HUDEP-2 (cell line): ENCODE results near the gene SMOC1.

ENCODE experiments used
- DNase-seq, 76 experiments: peaks; one replicate each; lab custom pipeline; 2025; ENCODE audit not compliant: unreplicated experiment in 76 of 76; lab: John Stamatoyannopoulos, UW

The SMOC1 gene

DNA sequence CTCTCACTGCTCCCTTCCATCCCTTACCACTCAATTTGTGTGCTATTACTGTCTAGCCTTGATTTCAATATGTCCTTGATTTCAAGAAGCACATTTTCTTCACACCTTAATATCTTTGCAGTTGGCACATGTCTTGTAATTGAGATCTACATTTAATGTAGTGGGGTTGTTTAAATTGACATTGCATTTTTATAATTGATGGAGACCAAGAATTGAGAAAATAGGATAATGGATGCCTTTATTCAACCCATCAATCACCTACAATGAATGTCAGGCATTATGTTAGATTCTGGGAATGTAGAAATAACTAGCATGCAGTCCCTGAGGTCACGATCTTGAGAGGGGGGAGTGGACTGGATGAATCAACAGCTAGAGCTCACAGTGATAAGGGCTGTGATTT, 94.6 kb downstream of the SMOC1 start:
- DNase-seq = no peak

DNA sequence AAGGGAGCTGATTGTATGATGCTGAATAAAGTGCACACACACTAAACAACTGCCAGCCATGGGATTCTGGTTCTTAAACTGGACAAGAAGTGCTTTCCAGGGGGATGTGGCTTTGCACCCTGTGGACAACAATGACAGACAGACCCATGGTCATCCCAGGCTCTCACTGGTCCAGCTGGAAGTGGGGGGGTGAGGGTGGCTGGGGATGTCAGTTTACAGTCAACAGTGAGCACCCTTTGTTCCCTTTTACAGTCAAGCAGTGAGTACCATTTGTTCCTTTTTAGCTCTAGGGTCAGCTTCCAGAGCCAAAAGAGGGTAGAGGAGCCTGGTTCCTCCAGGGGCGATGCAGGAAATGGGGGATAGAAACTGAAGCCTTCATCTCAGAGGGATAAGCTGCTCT, 100.7 kb downstream of the SMOC1 start:
- no peak for DNase-seq

DNA sequence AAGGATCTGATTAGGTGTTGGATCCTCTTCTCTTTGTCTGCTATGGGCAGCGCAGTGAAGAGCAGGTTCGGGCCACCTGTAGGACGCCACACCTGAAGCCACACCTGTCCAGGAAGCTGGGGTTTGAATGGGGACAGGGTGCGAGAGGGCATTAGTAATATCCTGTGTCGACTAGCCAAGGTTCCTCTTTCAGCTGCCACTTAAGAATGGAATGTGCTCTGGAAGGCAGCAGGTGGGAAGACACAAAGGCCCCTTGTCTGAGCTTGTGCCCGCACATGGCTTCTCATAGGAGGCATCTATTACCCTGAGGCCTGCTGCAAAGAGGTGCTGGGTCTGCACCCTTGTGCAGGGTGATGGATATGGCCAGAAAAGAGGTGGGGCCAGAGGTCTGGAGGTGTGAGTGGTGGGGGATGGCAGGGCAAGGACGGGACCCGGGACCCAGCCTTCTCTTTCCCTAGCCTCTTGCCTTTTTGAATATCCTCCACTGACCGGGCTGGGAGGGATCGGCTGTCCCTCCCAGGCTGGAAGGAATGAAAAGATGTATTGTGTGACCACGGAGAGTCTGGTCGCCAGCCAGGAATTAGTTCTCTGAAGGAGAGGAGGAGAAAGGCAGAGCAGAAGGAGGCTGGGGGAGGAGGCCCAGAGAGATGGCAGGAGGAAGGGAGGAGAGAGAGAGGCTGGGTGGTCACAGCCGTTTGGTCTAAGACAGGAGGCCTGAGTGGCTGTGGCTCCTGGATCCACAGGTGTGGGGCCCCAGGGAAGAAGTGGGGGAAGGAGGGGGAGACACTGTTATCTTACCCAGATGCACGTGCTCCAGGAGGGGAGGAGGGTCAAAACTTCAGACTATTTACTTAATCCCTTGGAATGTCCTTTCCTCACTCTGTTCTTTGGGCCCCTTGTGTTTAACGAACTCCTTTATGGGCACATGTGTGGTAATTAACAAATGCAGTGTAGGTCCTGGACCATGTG, 101.5 kb downstream of the SMOC1 start:
- DNase-seq = no peak

DNA sequence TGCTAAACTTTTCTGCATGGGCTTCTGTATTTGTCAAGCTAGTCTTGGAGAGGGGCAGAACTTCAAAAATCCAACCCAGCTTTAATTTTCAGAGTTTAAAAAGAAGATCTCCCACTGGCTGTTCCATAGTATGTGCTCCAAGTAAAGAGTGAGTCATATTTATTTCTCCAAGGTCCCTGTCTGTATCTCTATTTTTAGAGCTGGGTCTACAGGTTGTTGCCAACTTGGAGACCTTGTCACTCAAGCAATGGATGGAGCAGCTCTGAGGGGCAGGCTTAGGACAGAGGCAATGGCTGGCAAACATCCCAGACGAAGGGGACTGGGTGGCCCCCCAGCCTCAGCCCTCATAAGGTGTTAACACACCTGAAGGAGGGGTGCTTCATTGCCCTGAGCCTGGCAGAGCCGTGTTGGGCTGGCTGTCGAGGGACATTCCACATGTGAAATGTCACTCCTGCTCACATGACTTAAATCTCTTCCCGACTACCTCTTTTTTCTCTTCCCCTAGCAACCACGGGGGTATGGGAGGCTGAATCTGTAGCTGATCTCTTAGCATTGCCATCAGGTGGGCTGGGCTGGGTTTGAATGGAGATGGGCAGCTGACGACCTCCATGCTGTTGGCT, 103.1 kb downstream of the SMOC1 start:
- DNase-seq = no peak

DNA sequence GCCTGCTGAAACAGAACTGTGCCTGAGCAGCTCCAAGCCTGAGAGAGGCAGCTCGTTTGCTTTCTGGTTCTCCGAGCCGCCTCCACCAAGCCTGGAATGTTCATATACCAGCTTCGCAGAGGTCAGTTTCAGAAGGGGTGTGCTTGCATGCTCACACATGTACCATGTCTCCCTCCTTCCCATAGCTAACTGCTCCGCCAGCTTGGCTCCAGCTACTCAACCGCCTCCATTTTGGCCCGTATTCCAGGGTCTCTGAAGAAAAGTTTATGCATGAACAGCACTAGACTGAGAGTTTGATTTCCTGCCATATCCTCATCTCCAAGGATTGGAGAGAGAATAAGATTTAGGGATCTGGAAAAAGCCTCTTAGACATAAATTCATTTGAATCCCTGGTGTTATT, 103.7 kb downstream of the SMOC1 start:
- no peak for DNase-seq

DNA sequence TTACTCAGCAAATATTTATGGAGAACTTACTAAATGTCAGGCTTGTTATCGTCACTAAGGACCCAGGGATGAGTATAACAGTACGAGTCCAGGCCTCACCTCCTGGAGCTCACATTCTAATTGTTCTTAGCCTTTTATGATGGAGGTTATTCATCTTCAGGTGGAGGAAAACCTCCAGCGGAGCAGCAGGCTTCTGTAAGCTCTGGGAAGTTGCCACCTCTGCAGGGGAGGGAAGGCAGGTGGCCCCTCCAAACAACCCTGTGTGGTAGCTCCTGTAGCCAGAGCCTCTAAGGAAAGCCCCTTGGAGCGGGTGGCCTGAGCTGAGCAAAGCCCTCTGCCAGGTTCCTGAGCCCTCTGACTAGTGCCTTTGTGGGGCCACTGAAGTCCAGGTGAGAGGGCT, 104.1 kb downstream of the SMOC1 start:
- no peak for DNase-seq

DNA sequence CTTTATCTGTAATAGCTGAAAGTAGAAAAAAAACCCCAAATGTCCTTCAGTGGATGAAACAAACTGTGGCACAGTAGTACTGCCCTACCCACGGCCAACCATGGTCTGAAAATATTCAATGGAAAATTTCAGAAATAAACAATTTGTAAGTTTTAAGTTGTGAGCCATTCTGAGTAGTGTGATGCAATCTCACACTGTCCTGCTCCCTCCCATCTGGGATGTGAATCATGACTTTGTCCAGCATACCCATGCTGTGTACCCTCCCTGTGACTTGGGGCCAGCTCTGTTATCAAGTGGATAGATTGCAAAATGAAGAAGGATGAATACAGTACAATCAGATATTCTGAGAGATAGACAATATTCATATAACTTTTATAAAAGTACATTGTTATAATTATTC, 106.2 kb downstream of the SMOC1 start:
- DNase-seq = no peak

DNA sequence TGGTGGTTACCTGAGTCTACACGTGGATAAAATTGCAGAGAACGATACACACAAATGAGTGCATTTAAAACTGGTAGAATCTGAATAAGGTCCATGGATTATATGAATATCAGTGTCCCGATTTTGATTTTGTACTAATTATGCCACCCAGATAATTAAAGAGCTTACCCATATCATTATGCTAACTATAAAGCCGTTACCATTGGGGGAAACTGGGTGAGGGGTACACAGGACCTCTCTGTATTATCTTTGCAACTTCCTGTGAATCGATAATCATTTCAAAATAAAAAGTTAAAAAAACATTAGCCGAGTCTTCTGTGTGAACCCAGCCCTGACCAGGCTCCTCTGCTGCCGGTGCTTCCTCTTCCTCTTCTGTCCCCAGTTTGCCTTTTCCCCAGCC, 107.1 kb downstream of the SMOC1 start:
- DNase-seq = no peak

DNA sequence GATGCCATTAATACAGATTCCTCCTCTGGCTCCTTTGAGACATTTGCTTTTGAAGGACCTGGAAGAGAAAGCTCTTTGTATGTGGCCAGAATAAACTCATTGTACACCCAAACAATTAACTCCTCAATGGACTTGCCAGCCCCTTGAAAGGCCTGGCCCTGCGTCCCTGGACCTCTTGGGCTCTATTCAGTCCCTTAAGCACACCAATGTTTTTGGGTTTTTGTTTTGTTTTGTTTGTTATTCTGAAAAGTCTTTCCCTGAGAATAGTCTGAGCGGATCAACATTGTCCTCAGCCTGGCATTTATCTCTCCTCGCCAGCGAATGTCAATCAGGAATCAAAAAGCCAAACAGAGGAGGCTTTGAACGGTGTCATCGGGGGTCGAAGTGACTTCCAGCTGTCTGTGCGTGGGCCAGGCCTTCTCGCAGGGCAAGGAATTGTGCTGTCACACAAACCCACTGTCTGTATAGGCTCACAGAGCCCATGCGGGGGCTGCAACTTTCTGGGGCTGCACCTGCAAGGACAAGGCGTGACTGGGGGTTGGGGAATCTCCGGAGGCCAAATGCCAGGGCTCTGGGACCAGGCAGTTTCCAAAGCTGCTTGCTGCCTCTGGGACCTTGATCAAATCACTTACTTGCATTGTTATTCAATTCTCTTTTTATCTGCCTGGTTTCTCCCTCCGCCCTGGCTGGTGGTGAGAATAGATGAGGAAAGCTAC, 108.3 kb downstream of the SMOC1 start:
- DNase-seq = no peak

DNA sequence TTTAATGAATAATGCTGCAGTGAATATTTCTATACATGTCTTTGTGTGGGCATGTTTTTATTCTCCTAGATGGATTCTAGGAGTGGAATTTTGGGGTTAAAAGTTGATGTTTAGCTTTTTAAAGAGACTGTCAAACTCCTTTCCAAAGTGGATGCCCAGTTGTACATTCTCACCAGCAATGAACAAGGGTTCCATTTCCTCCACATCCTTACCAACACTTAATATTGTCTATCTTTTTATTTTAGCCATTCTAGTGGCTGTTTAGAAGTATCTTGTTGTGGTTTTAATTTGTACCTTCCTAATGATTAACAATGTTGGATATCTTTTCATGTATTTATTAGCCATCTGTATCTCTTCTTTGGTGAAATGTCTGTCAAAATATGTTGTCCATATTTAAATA, 109.8 kb downstream of the SMOC1 start:
- DNase-seq = no peak

DNA sequence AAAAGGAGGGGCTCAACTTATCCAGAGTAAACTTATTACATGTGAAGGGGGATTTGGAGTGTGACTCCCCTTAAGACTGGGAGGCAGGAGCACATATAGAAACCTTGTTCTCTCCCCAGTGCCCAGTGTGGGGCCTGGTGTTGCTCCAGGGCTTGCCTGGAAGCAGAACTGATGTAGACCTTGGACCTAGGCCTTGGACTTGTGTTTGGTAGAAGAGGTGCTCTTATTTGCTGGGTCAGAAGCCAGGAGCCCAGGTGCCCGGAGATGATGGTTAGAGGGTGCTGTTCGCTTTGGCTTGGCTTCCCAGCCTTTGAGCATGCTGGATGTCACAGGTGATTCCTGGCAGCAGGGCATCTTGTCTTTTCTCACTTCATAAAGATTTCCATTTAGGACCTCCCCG, 110.4 kb downstream of the SMOC1 start:
- DNase-seq = no peak

DNA sequence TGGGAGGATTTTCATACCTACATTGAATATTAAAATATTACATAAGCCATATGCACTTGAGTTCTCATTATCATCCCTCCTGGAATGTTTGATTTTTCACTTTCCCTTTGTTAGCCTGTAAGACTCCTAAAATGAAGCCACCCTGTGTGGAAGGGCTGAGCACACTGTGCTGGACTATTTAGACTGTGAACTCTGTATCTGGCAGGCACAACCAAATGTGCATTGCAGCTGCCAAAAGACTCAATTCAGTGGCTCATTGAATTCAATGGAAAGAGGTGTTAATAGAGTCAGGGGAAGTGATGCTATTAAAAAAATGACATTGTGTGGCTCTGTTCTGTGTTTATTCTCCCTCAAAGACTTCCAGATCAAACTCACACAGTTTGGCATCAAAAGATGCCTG, 111.1 kb downstream of the SMOC1 start:
- DNase-seq = no peak

DNA sequence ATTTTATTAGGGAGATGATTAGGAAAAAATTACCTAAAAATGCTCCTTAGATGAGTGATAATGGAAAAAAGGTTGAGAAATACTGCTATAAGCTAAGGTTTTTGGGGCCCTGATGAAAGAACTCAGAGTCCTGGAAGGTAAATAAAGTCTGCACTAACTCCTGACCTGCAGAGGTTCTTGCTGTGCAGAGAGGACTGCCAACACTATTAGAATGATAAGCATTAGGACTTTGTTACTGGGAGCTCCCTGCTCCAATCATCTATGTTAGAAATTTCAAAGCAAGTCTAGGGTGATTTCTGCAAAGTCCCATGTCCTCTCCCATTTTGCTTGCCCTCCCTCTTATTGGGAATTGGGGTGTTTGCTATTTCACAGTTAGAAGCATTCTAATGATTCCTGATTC, 112.2 kb downstream of the SMOC1 start:
- no peak for DNase-seq

DNA sequence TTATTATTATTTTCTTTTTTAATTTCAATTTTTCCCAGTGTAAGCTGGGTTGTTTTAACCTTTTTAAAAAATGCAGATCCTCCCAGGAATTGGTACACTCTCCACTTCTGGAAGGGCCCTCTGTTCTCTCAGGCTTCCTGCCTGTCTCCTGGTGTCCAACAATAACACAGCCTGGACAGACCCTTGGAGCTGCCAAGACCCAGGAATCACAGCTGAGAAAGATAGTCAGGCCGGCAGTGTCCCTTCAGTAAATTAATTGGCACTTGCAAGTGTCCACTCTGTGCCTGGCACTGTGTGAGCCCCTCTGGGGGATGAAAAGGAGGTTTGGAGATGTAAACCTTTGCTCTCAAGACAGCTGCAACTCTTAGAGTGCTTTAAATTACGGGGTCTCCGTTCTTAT, 113.3 kb downstream of the SMOC1 start:
- no peak for DNase-seq

DNA sequence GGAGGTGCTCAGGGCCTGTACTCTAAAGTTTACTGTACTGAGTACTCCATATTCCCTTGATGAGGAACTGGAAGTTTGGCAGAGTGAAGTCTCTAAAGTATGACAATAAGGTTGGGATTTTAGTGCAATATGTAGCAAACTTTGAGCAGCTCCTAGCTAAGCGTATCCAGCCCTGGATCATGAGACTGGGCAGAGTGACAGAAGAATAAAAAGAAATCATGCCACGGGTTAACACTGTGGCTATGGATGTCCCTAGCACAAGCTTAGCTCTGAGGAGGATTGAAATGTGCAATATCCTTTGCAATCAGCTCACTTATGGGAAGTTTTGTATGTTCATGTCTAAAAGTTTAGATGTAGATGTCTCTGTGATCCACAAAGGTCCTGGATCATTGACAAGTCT, 114.1 kb downstream of the SMOC1 start:
- no peak for DNase-seq

DNA sequence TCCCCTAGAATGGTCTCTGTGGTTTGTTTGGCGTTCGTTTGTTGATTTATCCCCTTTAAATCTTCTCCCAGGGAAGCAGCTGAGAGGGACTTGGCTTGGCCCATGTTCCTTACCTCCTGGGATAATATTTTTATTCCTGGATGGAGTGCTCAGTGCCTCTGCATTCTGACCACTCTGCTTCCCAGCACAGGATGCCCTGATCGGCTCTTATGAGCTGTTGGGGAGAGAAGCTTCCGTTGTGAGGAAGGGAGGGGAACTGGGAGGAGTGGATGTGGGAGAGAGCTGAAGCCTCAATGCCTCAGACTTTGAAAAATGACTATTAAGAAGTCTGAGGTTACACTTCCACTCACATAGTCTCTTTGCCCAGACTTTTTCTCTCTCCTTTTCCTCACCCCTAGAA, 114.8 kb downstream of the SMOC1 start:
- no peak for DNase-seq

DNA sequence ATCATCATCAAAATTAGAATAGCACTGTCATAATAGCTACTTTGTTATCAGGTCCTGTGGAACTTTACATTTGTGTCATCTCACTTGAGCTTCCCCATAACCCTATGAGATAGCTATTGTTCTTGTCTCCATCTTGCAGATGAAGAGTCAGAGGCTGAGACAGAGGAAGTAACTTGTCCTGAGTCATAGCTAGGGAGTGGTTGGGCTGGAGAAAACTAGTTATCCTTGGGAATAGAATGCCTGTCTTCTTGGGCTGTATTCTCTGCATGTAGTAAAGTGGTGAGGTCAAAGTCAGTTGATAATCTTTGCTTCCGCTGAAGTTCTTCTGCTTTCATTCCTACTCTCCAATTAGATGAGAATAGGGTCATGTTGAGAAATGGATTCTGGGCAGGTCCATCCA, 117.0 kb downstream of the SMOC1 start:
- no peak for DNase-seq

DNA sequence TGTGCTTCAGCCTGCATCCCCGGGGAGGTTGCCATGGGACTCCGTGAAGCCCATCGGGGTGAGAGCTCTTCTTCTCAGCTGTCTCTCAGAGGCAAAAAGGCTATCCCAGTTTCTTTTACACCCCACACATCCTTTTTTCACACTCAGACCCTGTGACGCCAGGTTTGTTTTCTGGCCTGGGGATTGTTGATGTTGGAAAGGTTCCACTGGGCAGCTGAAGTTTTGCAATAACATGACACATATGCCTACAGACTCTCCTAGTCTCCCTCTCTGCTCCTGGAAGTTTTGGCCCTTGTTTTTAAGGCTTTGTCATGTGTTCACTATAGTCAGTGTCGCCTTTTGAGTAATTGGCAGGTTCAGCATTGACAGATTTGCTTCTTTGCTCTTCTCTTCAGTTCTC, 118.6 kb downstream of the SMOC1 start:
- no peak for DNase-seq

DNA sequence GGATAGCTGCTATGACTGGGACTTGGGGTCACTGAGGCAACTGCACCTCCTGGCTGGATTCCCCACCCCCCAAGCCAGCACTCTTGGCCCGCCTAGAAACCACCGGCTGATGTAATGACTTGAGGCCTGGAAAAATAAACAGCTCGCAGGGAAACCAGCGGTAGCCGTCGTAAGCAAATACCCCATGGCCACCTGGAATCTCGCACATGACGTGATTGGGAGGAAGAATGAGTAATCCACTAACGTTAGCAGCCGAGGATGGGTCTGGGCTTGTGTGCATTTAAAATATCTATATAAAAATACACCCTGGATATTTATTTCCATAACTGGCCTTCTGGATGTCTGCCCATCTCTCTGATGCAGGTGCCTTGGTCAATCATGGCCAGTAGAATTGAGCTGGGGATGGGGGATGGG, 120.1 kb downstream of the SMOC1 start:
- DNase-seq = no peak

DNA sequence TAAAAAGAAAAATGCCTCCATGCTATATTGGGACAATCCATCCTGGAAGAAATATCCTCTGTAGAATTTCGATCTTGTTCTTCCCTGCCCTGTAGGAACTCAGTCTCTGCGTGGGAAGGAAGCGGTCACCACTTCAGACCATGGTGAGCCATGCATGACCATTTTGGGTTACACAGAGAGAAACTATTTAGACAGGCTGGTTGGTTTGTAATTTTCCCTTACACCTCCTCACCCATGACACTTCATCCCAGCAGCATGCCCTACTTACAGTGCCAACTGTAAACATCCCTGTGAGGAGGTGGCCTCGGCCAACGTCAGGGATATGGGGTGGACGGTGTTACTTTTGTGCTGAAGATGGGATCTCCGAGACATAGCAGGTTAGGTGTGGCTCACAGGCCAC, 121.4 kb downstream of the SMOC1 start:
- no peak for DNase-seq

DNA sequence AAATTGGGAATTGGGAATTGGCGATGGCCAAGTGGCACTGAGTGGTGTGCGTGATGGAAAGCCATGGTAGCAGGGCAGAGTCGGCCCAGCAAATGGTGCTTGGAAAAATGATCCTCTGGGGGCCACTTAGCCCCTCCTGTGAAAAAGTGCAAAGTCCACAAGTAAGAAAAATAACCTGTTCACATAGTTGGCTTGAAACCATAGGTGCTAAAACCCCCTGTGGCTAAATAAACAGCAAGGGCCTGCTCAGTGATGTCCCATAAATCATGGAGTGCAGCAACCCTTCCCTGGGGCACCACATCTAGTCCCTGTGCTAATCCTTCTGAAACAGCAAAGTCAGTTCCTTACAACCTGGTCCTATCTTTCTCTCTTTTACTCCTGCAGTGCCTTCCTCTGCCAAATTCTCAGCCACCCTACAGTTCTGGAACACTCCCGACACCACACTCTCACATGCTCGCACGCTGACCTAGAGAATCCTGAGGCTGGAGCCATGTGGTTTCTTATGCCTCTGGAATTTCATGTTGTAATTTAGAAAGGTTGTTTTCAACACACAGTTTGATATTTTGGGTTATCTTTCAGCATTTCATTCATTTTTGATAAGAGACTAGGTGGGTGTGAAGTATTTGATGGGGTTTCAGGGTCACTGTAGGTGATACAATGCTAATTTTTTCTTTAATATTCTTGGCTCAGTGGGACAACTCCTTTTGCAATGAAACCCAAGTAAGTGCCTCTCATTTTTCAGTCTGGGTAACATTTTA, 123.6 kb downstream of the SMOC1 start:
- DNase-seq = no peak
